ENCODE measurements around the gene FTCD.
"Not testable (repeated sequence)": the region's sequence is repeated elsewhere in the genome, so short reads cannot be mapped to it uniquely, and the experiment has no call there.

FTCD gene

DNA sequence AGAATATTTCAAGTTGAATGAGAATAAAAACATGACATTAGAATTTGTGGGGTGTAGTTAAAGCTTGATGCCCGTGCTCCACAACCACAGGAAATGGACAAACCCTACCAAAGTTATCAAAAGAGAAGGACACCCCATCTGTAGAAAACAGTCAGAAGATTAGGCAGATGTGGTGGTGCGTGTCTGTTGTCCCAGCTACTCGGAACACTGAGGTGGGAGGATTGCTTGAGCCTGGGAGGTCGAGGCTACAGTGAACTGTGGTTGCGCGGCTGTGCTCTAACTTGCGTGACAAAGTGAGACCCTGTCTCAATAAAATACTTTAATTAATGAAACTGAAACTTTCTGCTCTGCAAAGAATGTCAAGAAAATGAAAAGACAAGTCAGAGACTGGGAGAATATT lies 30.3 kb upstream of the FTCD start:
- TF ChIP-seq, protein P1, sequence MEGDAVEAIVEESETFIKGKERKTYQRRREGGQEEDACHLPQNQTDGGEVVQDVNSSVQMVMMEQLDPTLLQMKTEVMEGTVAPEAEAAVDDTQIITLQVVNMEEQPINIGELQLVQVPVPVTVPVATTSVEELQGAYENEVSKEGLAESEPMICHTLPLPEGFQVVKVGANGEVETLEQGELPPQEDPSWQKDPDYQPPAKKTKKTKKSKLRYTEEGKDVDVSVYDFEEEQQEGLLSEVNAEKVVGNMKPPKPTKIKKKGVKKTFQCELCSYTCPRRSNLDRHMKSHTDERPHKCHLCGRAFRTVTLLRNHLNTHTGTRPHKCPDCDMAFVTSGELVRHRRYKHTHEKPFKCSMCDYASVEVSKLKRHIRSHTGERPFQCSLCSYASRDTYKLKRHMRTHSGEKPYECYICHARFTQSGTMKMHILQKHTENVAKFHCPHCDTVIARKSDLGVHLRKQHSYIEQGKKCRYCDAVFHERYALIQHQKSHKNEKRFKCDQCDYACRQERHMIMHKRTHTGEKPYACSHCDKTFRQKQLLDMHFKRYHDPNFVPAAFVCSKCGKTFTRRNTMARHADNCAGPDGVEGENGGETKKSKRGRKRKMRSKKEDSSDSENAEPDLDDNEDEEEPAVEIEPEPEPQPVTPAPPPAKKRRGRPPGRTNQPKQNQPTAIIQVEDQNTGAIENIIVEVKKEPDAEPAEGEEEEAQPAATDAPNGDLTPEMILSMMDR (IDR thresholded peaks at IDR 0.05; ENCODE audit: low read depth, low read length): no peak
- DNase-seq (ENCODE audit: extremely low read depth, low read depth): no peak

DNA sequence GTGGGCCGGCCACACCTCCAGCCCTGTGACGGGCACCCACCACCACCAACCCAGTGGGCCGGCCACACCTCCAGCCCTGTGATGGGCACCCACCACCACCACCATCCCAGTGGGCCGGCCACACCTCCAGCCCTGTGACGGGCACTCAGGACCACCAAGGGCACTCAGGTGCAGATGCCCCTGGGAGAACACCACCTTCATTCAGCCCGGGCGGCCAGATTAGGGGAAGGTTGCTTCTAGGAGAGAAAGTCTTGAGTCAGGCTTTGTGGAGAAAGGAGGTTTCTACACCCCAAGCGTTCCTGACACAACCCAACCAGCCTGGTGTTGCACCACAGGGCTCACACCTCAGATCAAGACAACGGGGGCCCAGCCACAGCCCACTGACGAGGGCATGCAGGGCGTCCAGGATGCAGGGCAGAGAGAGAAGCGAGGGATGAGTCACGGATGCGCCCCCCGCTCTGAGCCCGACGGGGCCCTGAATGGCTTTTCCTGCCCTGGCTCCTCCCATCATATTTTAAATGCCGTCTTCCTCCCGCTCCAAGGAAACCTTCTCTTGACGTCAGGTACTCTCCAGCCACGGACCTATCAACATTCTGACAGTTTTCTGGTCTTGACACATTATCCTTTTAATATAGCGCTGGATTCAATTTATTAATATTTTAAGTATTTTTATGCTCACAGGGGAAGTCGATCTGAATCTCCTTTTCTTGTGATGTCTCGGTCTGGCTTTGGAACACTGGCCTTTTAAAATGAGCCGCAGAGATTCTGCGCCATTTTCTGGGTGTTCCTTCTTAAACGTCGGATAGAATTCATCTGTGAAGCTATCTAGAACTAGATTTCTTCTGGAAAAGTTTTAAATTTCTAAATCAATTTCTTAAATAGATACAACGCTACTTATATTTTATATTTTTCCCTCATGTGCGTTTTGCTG lies 29.5 kb upstream of the FTCD start:
- no peak for DNase-seq (ENCODE audit: extremely low read depth, low read depth)
- TF ChIP-seq, protein P1 (IDR thresholded peaks at IDR 0.05; ENCODE audit: low read depth, low read length): no peak

DNA sequence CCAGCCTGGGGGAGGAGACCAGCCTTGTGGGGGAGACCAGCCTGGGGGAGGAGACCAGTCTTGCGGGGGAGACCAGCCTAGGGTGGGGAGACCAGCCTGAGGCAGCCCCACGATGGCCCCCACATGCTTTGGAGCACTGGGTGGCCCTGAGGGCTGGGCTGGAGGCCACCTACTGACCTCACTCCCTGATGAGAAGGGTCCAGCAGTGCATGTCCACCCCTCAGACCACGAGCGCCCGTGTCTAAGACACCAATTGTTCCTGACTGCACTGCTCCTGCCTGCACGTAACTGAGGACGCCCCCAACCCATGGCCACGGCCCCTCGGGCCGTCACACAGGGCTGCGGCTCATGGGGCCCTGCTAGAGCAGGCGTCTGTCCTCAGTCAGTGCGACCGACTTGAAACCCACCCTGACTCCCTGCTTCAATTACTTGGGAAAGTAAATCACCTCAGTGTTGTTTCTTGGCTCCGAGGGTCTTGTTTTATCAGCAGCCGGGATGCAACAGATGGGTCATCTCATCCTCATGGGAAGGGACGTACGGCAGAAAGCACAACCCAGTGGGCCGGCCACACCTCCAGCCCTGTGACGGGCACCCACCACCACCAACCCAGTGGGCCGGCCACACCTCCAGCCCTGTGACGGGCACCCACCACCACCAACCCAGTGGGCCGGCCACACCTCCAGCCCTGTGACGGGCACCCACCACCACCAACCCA lies 28.7 kb upstream of the FTCD start, which contains the start of gene SPATC1L:
SPATC1L (minus strand) TSS at position 550 of the 715 bp plus-strand sequence. CDS start 1,643 bp downstream, outside the sequence.
- no peak for DNase-seq (ENCODE audit: extremely low read depth, low read depth)
- TF ChIP-seq, protein P1 (IDR thresholded peaks at IDR 0.05; ENCODE audit: low read depth, low read length): no peak

DNA sequence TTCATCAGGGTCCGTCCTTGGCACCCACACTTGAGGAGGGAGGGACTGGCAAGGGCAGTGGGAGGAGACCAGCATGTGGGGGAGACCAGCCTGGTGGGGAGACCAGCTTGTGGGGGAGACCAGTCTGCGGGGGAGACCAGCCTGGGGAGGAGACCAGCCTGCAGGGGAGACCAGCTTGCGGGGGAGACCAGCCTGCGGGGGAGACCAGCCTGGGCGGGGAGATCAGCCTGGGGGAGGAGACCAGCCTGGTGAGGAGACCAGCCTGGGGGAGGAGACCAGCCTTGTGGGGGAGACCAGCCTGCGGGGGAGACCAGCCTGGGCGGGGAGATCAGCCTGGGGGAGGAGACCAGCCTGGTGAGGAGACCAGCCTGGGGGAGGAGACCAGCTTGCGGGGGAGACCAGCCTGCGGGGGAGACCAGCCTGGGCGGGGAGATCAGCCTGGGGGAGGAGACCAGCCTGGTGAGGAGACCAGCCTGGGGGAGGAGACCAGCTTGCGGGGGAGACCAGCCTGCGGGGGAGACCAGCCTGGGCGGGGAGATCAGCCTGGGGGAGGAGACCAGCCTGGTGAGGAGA lies 28.0 kb upstream of the FTCD start:
- DNase-seq (ENCODE audit: extremely low read depth, low read depth): not testable (repeated sequence)

DNA sequence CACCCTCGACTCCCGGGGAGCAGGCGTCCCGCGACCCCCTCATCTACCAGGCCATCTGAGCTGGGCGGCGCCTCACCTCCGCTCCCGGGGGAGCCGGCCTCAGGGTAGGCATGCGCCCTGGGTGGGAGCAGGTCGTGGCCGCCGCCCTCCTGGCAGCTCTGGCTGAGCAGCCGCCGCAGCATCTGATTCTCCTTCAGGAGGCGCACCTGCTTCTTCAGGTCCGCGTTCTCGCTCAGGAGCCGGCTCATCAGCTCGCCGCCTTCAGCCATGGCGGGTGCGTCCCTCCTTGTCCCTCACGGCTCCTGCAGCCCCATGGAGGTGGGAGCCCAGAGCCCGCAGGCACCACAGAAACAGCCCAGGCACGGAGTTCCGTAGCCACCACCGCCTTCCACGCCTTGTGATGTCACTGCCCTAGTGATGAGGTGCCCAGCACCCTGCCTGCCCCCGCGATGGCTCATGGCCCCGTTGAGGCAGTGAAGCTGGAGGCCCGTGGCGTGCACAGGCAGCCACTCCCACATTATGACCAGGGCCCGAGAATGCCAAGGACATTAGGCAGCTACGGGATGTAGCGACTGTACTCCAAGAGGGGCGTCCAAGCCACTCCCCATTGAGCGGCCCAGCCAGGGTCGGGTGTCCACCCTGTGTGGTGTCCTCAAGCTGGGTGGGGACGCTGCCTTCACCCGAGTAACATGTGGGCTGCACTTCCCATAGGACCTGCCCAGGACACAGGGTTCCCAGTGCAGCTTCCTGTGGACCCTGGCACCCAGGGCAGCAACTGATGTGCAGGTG lies 27.4 kb upstream of the FTCD start:
- TF ChIP-seq, protein P1 (IDR thresholded peaks at IDR 0.05; ENCODE audit: low read depth, low read length): no peak
- DNase-seq (ENCODE audit: extremely low read depth, low read depth): no peak

DNA sequence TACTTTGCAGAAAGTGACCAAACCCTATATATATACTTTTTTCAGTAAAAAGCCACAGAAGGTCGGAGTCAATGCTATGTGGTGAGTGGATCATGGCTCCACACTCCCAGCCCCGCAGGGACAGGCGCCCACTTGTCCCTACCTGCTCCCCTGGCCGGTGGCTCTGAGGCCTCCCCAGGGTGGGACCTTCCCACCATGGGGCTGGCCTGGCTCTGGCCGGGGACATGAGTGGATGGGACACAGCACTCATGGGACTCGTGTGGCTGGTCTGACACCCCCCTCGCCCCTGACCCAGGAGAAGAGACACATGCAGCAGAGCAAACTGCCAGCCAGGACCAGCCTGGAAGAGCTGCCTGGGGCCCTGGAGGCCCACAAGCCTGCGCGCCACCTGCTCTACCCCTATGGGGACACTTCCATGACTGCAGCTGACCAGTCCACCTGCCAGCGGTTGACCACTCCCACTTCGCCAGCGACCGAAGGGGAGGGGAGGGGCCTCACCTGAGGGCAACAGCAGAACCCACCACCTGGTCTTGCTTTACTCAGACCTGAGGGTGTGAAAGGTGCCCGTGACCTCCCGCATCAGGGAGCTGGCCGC lies 26.7 kb upstream of the FTCD start:
- TF ChIP-seq, protein P1 (IDR thresholded peaks at IDR 0.05; ENCODE audit: low read depth, low read length): no peak
- no peak for DNase-seq (ENCODE audit: extremely low read depth, low read depth)

DNA sequence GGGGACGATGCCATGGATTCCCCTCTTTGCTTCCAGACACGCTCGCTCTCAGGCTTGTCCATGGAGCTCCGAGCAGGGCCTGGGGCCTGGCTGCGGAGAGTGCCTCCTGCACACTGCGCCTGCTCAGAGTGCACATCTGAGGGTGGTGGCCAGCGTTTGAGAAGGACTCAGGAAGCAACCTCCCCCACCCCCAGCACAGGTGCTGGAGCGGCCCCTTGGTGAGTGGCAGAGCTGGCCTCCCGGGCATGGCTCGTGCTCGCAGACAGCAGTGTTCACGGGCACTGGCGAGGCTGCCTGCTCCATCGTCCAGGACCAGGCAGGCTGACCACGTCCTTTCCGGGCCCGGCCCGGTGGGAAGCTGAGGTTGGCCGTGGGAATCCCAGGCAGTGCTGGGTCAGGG lies 26.1 kb upstream of the FTCD start:
- DNase-seq (ENCODE audit: extremely low read depth, low read depth): no peak
- TF ChIP-seq, protein P1 (IDR thresholded peaks at IDR 0.05; ENCODE audit: low read depth, low read length): no peak

Measured in AG09319 (cell line).